ENCODE measurements around the gene SMARCD3. TPM values are rescaled to one million over a fixed set of nuclear protein-coding genes. Genes with fewer than 3 reads are reported as not detected.

The SMARCD3 gene
- total RNA-seq, 2 donors from 2014 or later = 40.0 to 43.5 TPM

DNA sequence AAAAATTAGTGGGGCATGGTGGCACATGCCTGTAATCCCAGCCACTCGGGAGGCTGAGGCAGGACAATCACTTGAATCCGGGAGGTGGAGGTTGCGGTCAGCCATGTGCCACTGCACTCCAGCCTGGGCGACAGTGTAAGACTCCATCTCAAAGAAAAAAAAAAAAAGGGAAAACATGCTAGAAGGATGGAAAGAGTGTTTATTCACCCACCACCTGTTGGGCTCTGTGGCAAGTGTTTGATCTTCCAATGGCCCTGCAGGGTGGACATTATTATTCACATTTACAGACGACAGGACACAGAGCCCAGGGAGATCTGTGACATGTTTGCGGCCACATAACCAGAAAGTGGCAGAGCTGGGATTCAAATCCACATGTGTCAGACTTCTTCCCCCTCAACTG, 33.2 kb upstream of the SMARCD3 start:
- H3K4me3 Mint-ChIP-seq = no peak overlapping the region
- H3K36me3 ChIP-seq (ENCODE audit: control insufficient read depth, insufficient read depth, low read length) = no peaks in the 10 kb centered on the region
- H3K9ac ChIP-seq (ENCODE audit: extremely low read depth, low read length, poor library complexity, severe bottlenecking) = no peak overlapping the region
- H3K9me3 Mint-ChIP-seq = peaks cover 5% of the 10 kb centered on the region
- WGBS, 2 experiments (ENCODE audit: insufficient coverage in 1 of 2, insufficient read length in 1 of 2) = 67 to 81% methylated on average over 5 to 6 of the region's 6 CpGs
- TF ChIP-seq, protein P1, sequence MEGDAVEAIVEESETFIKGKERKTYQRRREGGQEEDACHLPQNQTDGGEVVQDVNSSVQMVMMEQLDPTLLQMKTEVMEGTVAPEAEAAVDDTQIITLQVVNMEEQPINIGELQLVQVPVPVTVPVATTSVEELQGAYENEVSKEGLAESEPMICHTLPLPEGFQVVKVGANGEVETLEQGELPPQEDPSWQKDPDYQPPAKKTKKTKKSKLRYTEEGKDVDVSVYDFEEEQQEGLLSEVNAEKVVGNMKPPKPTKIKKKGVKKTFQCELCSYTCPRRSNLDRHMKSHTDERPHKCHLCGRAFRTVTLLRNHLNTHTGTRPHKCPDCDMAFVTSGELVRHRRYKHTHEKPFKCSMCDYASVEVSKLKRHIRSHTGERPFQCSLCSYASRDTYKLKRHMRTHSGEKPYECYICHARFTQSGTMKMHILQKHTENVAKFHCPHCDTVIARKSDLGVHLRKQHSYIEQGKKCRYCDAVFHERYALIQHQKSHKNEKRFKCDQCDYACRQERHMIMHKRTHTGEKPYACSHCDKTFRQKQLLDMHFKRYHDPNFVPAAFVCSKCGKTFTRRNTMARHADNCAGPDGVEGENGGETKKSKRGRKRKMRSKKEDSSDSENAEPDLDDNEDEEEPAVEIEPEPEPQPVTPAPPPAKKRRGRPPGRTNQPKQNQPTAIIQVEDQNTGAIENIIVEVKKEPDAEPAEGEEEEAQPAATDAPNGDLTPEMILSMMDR (conservative IDR thresholded peaks at IDR 0.05) = no peak
- no peak for DNase-seq
- no peaks in the 10 kb centered on the region for H3K36me3 Mint-ChIP-seq (ENCODE audit: low read depth)
- H3K4me3 ChIP-seq (ENCODE audit: low read length) = no peak overlapping the region
- H3K27ac Mint-ChIP-seq = no peak overlapping the region
- H3K9me3 ChIP-seq (ENCODE audit: control insufficient read depth, low read length) = peaks cover 8% of the 10 kb centered on the region
- H3K27me3 ChIP-seq (ENCODE audit: control insufficient read depth, insufficient read depth, low read length, poor library complexity, severe bottlenecking) = no peaks in the 10 kb centered on the region
- peaks cover 3% of the 10 kb centered on the region for H3K4me1 Mint-ChIP-seq
- peaks cover 35% of the 10 kb centered on the region for H3K27me3 Mint-ChIP-seq (ENCODE audit: insufficient read depth)
- H3K27ac ChIP-seq (ENCODE audit: low read depth, low read length) = no peak overlapping the region
- H3K4me1 ChIP-seq (ENCODE audit: control insufficient read depth, insufficient read depth, low read length) = no peaks in the 10 kb centered on the region

- Mint-ChIP-seq H3K4me3 (no peak overlapping the region), H3K9me3 (peaks cover 5% of the 10 kb centered on the region), H3K27me3 (ENCODE audit: insufficient read depth) (peaks cover 38% of the 10 kb centered on the region), H3K36me3 (ENCODE audit: low read depth) (no peaks in the 10 kb centered on the region), H3K27ac (no peak overlapping the region), H3K4me1 (peaks cover 3% of the 10 kb centered on the region)
- Histone ChIP-seq H3K27me3 (ENCODE audit: control insufficient read depth, insufficient read depth, low read length, poor library complexity, severe bottlenecking) (no peaks in the 10 kb centered on the region), H3K9ac (ENCODE audit: extremely low read depth, low read length, poor library complexity, severe bottlenecking) (no peak overlapping the region), H3K9me3 (ENCODE audit: control insufficient read depth, low read length) (peaks cover 8% of the 10 kb centered on the region), H3K4me1 (ENCODE audit: control insufficient read depth, insufficient read depth, low read length) (no peaks in the 10 kb centered on the region), H3K4me3 (ENCODE audit: low read length) (no peak overlapping the region), H3K27ac (ENCODE audit: low read depth, low read length) (no peak overlapping the region), H3K36me3 (ENCODE audit: control insufficient read depth, insufficient read depth, low read length) (no peaks in the 10 kb centered on the region)
- no peak for DNase-seq
- 93 to 96% methylated on average over 6 to 9 of the region's 9 CpGs for WGBS, 2 experiments (ENCODE audit: insufficient coverage in 1 of 2, insufficient read length in 1 of 2)
- TF ChIP-seq, protein P1 (conservative IDR thresholded peaks at IDR 0.05) = no peak
These were observed 32.0 kb upstream of the SMARCD3 start for GRCh38 chr7:151280388-151281019.

DNA sequence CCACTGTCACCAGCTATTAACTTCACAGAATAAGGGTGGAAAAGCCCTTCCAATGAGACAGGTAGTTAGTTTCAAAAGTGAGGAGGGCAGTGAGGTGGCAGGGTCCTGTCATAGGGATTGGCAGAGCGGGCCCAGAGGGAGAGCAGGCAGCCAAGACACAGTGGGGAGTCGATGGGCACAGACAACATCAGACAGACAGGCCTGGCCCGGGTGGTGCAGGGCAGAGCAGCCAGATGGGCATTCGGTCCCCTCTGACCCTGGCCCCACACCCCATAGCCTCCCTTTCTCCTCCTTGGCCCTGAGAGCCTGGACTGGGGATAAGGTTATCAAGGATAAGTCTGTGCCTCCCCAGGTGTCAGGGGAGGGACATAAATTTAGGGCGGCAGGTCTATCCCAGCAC, 31.4 kb upstream of the SMARCD3 start:
- H3K4me1 Mint-ChIP-seq = peaks cover 3% of the 10 kb centered on the region
- peaks cover 5% of the 10 kb centered on the region for H3K9me3 Mint-ChIP-seq
- TF ChIP-seq, protein P1 (conservative IDR thresholded peaks at IDR 0.05) = no peak
- WGBS, 2 experiments (ENCODE audit: insufficient coverage in 1 of 2, insufficient read length in 1 of 2) = 86 to 100% methylated on average over 1 to 5 of the region's 5 CpGs
- H3K27ac Mint-ChIP-seq = no peak overlapping the region
- peaks cover 38% of the 10 kb centered on the region for H3K27me3 Mint-ChIP-seq (ENCODE audit: insufficient read depth)
- Histone ChIP-seq H3K27me3 (ENCODE audit: control insufficient read depth, insufficient read depth, low read length, poor library complexity, severe bottlenecking) (no peaks in the 10 kb centered on the region), H3K27ac (ENCODE audit: low read depth, low read length) (no peak overlapping the region), H3K9ac (ENCODE audit: extremely low read depth, low read length, poor library complexity, severe bottlenecking) (no peak overlapping the region), H3K36me3 (ENCODE audit: control insufficient read depth, insufficient read depth, low read length) (no peaks in the 10 kb centered on the region), H3K4me1 (ENCODE audit: control insufficient read depth, insufficient read depth, low read length) (no peaks in the 10 kb centered on the region), H3K4me3 (ENCODE audit: low read length) (no peak overlapping the region), H3K9me3 (ENCODE audit: control insufficient read depth, low read length) (peaks cover 8% of the 10 kb centered on the region)
- no peak for DNase-seq
- no peaks in the 10 kb centered on the region for H3K36me3 Mint-ChIP-seq (ENCODE audit: low read depth)
- H3K4me3 Mint-ChIP-seq = no peak overlapping the region

Measured in endodermal cell (in vitro differentiated cells).